ENCODE data around the gene PLCD1.
"Not testable (repeated sequence)": the region's sequence is repeated elsewhere in the genome, so short reads cannot be mapped to it uniquely, and the experiment has no call there.

PLCD1 gene

GRCh38 chr3:37982331-37982730 is 47.1 kb downstream of the PLCD1 start:
- no peaks in the 10 kb centered on the region for H3K9me3 Mint-ChIP-seq
- H3K4me1 Mint-ChIP-seq (ENCODE audit: low read depth): no peaks in the 10 kb centered on the region
- DNase-seq: no peak
- no peak overlapping the region for H3K4me3 Mint-ChIP-seq
- no peak overlapping the region for H3K27ac Mint-ChIP-seq
- H3K27me3 Mint-ChIP-seq: no peaks in the 10 kb centered on the region
- H3K36me3 Mint-ChIP-seq (ENCODE audit: low read depth): no peaks in the 10 kb centered on the region

- no peaks in the 10 kb centered on the region for H3K9me3 Mint-ChIP-seq
- no peaks in the 10 kb centered on the region for H3K27me3 Mint-ChIP-seq
- H3K36me3 Mint-ChIP-seq (ENCODE audit: low read depth): no peaks in the 10 kb centered on the region
- no peak for DNase-seq
- no peaks in the 10 kb centered on the region for H3K4me1 Mint-ChIP-seq (ENCODE audit: low read depth)
- H3K27ac Mint-ChIP-seq: no peak overlapping the region
- no peak overlapping the region for H3K4me3 Mint-ChIP-seq
These were observed 48.1 kb downstream of the PLCD1 start for GRCh38 chr3:37981348-37981664.

GRCh38 chr3:37980462-37981347 is 48.7 kb downstream of the PLCD1 start:
- Mint-ChIP-seq H3K4me3 (no peak overlapping the region), H3K4me1 (ENCODE audit: low read depth) (no peaks in the 10 kb centered on the region), H3K27me3 (no peaks in the 10 kb centered on the region), H3K9me3 (no peaks in the 10 kb centered on the region), H3K36me3 (ENCODE audit: low read depth) (no peaks in the 10 kb centered on the region), H3K27ac (no peak overlapping the region)
- no peak for DNase-seq

GRCh38 chr3:37979541-37980461 is 49.6 kb downstream of the PLCD1 start:
- no peaks in the 10 kb centered on the region for H3K36me3 Mint-ChIP-seq (ENCODE audit: low read depth)
- H3K27me3 Mint-ChIP-seq: no peaks in the 10 kb centered on the region
- no peak for DNase-seq
- H3K27ac Mint-ChIP-seq: no peak overlapping the region
- no peaks in the 10 kb centered on the region for H3K9me3 Mint-ChIP-seq
- H3K4me3 Mint-ChIP-seq: no peak overlapping the region
- H3K4me1 Mint-ChIP-seq (ENCODE audit: low read depth): peaks cover 1% of the 10 kb centered on the region

GRCh38 chr3:37974121-37975083 is 55.0 kb downstream of the PLCD1 start:
- Mint-ChIP-seq H3K27me3 (no peaks in the 10 kb centered on the region), H3K4me3 (no peak overlapping the region), H3K27ac (no peak overlapping the region), H3K4me1 (ENCODE audit: low read depth) (peaks cover 3% of the 10 kb centered on the region), H3K36me3 (ENCODE audit: low read depth) (no peaks in the 10 kb centered on the region), H3K9me3 (no peaks in the 10 kb centered on the region)
- DNase-seq: peak; percentile 75

GRCh38 chr3:37973246-37974054 is 56.0 kb downstream of the PLCD1 start:
- no peak for DNase-seq
- Mint-ChIP-seq H3K4me3 (no peak overlapping the region), H3K27ac (no peak overlapping the region), H3K9me3 (no peaks in the 10 kb centered on the region), H3K36me3 (ENCODE audit: low read depth) (no peaks in the 10 kb centered on the region), H3K27me3 (no peaks in the 10 kb centered on the region), H3K4me1 (ENCODE audit: low read depth) (peaks cover 3% of the 10 kb centered on the region)

GRCh38 chr3:37972056-37972455 is 57.4 kb downstream of the PLCD1 start:
- H3K4me1 Mint-ChIP-seq (ENCODE audit: low read depth); H3K9me3 Mint-ChIP-seq; H3K36me3 Mint-ChIP-seq (ENCODE audit: low read depth); H3K27ac Mint-ChIP-seq; H3K4me3 Mint-ChIP-seq; DNase-seq; H3K27me3 Mint-ChIP-seq: not testable (repeated sequence)

GRCh38 chr3:37971467-37971866 is 58.0 kb downstream of the PLCD1 start:
- no peak for DNase-seq
- H3K9me3 Mint-ChIP-seq: no peaks in the 10 kb centered on the region
- H3K4me1 Mint-ChIP-seq (ENCODE audit: low read depth): peaks cover 3% of the 10 kb centered on the region
- H3K27ac Mint-ChIP-seq: no peak overlapping the region
- H3K27me3 Mint-ChIP-seq: no peaks in the 10 kb centered on the region
- no peaks in the 10 kb centered on the region for H3K36me3 Mint-ChIP-seq (ENCODE audit: low read depth)
- no peak overlapping the region for H3K4me3 Mint-ChIP-seq

- Mint-ChIP-seq H3K27me3 (no peaks in the 10 kb centered on the region), H3K36me3 (ENCODE audit: low read depth) (no peaks in the 10 kb centered on the region), H3K9me3 (no peaks in the 10 kb centered on the region), H3K4me1 (ENCODE audit: low read depth) (peaks cover 3% of the 10 kb centered on the region), H3K27ac (no peak overlapping the region), H3K4me3 (no peak overlapping the region)
- DNase-seq: no peak
These were observed 58.6 kb downstream of the PLCD1 start for GRCh38 chr3:37970802-37971201.

GRCh38 chr3:37969596-37970100 is 59.8 kb downstream of the PLCD1 start:
- Mint-ChIP-seq H3K9me3 (no peaks in the 10 kb centered on the region), H3K27me3 (no peaks in the 10 kb centered on the region), H3K27ac (no peak overlapping the region), H3K4me1 (ENCODE audit: low read depth) (no peaks in the 10 kb centered on the region), H3K4me3 (no peak overlapping the region), H3K36me3 (ENCODE audit: low read depth) (no peaks in the 10 kb centered on the region)
- DNase-seq: no peak

- no peaks in the 10 kb centered on the region for H3K4me1 Mint-ChIP-seq (ENCODE audit: low read depth)
- no peak overlapping the region for H3K27ac Mint-ChIP-seq
- no peaks in the 10 kb centered on the region for H3K9me3 Mint-ChIP-seq
- H3K4me3 Mint-ChIP-seq: no peak overlapping the region
- DNase-seq: no peak
- no peaks in the 10 kb centered on the region for H3K27me3 Mint-ChIP-seq
- no peaks in the 10 kb centered on the region for H3K36me3 Mint-ChIP-seq (ENCODE audit: low read depth)
These were observed 60.4 kb downstream of the PLCD1 start for GRCh38 chr3:37968813-37969595.

GRCh38 chr3:37968199-37968598 is 61.2 kb downstream of the PLCD1 start:
- H3K36me3 Mint-ChIP-seq (ENCODE audit: low read depth): no peaks in the 10 kb centered on the region
- H3K27ac Mint-ChIP-seq: no peak overlapping the region
- H3K27me3 Mint-ChIP-seq: no peaks in the 10 kb centered on the region
- no peak overlapping the region for H3K4me3 Mint-ChIP-seq
- H3K9me3 Mint-ChIP-seq: no peaks in the 10 kb centered on the region
- H3K4me1 Mint-ChIP-seq (ENCODE audit: low read depth): peaks cover 1% of the 10 kb centered on the region
- no peak for DNase-seq

Measured in activated T-cell treated with anti-CD3 and anti-CD28 coated beads, Interleukin-2, amount 50 U/mL, for 24 hours (primary cell).